DOHH2 (cell line): ENCODE data around the gene ZNF674.
"Not testable (repeated sequence)": the region's sequence is repeated elsewhere in the genome, so short reads cannot be mapped to it uniquely, and the experiment has no call there.

Experiments used
- H3F3A ChIP-seq: fragments of 200-600 bp; sonication (generic), shearing (Covaris generic); 2 replicates; pipeline ENCODE4 v1.6.0; 2016; ENCODE audit warnings: antibody characterized with exemption, mild to moderate bottlenecking; ENCODE audit not compliant: control insufficient read depth, insufficient read depth
- H3K27ac ChIP-seq: fragments of 200-600 bp; sonication (generic); 2 replicates; pipeline ENCODE4 v1.5.1; 2014; ENCODE audit warnings: low read depth, mild to moderate bottlenecking, low read length, moderate library complexity
- H3K27me3 ChIP-seq: fragments of 200-600 bp; sonication (generic); 2 replicates; pipeline ENCODE4 v1.6.1; 2014; ENCODE audit warnings: mild to moderate bottlenecking, low read length, mixed read lengths; ENCODE audit not compliant: control insufficient read depth
- H3K36me3 ChIP-seq: fragments of 200-600 bp; sonication (generic); 2 replicates; pipeline ENCODE4 v1.6.1; 2014; ENCODE audit warnings: mild to moderate bottlenecking, low read length, moderate library complexity, mixed read lengths; ENCODE audit not compliant: control insufficient read depth
- H3K4me1 ChIP-seq: fragments of 200-600 bp; sonication (generic); 2 replicates; pipeline ENCODE4 v1.6.1; 2014; ENCODE audit warnings: mild to moderate bottlenecking, low read length, mixed read lengths; ENCODE audit not compliant: control insufficient read depth
- H3K4me2 ChIP-seq: fragments of 200-600 bp; sonication (generic); 2 replicates; pipeline ENCODE4 v1.6.0; 2014; ENCODE audit warnings: mild to moderate bottlenecking, low read length, moderate library complexity
- H3K4me3 ChIP-seq: fragments of 200-600 bp; sonication (generic); 2 replicates; pipeline ENCODE4 v1.5.1; 2014; ENCODE audit warnings: mild to moderate bottlenecking, low read length, mixed read lengths
- H3K79me2 ChIP-seq: fragments of 200-600 bp; sonication (generic); 2 replicates; pipeline ENCODE4 v1.6.1; 2014; ENCODE audit warnings: mild to moderate bottlenecking, low read length, mixed read lengths; ENCODE audit not compliant: control insufficient read depth
- H3K9me2 ChIP-seq: fragments of 200-600 bp; sonication (generic); replicated peaks from 2 replicates; pipeline ENCODE4 v1.6.1; 2014; ENCODE audit warnings: mild to moderate bottlenecking, low read length, mixed read lengths; ENCODE audit not compliant: control insufficient read depth
- H3K9me3 ChIP-seq: fragments of 200-600 bp; sonication (generic); 2 replicates; pipeline ENCODE4 v1.6.1; 2014; ENCODE audit warnings: antibody characterized with exemption, low read length, mixed read lengths; ENCODE audit not compliant: control insufficient read depth, insufficient read depth
- H4K20me1 ChIP-seq: fragments of 200-600 bp; sonication (generic); 2 replicates; pipeline ENCODE4 v1.6.0; 2014; ENCODE audit warnings: low read depth, mild to moderate bottlenecking, antibody characterized with exemption, low read length, moderate library complexity; ENCODE audit not compliant: control insufficient read depth, insufficient read depth
- EZH2phosphoT487 ChIP-seq: fragments of 200-600 bp; sonication (generic); IDR thresholded peaks from 2 replicates; pipeline ENCODE4 v1.6.1; 2017; ENCODE audit warnings: borderline replicate concordance, mild to moderate bottlenecking, antibody characterized with exemption, low read length, moderate library complexity, mixed read lengths
- TF ChIP-seq, protein P1 (sequence below): fragments of 200-600 bp; sonication (generic); IDR thresholded peaks from one replicate; pipeline ENCODE4 v1.5.1; 2014; ENCODE audit warnings: antibody characterized with exemption, mild to moderate bottlenecking, low read depth, low read length; ENCODE audit not compliant: poor library complexity, severe bottlenecking

The ZNF674 gene

DNA sequence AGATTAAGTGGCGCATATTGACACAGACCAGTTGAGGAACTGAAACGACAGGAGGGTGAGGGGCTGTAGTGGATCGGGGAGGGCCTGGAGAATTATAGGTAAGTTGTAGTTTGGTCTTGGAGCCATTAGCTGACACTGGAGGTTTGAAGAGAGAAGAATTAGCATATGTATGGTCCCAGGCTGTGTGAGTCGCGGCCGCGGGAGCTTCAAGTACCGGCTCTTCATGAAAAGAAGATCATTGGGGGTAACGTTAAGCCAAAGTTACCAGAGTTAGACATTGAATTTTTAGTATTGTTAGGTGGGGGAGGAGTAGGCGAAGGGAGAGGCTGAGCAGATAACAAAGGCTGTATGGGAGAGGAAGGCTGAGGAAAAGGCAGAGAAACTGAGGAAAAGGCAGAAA lies 56.5 kb downstream of the ZNF674 start:
- Histone ChIP-seq H3K36me3 (no peaks in the 10 kb centered on the region), H3K27ac (no peak overlapping the region), H3K4me3 (no peak overlapping the region)

DNA sequence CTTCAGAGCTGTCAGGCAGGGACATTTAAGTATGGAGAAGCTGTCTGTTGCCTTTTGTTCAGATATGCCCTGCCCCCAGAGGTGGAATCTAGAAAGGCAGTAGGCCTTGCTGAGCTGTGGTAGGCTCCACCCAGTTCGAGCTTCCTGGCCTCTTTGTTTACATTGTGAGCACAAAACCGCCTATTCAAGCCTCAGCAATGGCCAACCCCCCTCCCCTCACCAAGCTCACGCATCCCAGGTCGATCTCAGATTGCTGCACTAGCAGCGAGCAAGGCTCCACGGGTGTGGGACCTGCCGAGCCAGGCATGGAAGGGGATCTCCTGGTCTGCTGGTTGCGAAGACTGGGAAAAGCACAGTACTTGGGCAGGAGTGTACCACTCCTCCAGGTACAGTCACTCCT lies 59.3 kb downstream of the ZNF674 start:
- no peak overlapping the region for H3K27ac ChIP-seq
- H3K36me3 ChIP-seq, result no peaks in the 10 kb centered on the region
- no peaks in the 10 kb centered on the region for H3K9me2 ChIP-seq
- H3F3A ChIP-seq, result no peaks in the 10 kb centered on the region
- H3K4me1 ChIP-seq, result no peaks in the 10 kb centered on the region
- H3K27me3 ChIP-seq, result no peaks in the 10 kb centered on the region
- H4K20me1 ChIP-seq, result no peaks in the 10 kb centered on the region
- no peak overlapping the region for H3K4me2 ChIP-seq
- no peak for TF ChIP-seq EZH2phosphoT487
- TF ChIP-seq, protein P1, sequence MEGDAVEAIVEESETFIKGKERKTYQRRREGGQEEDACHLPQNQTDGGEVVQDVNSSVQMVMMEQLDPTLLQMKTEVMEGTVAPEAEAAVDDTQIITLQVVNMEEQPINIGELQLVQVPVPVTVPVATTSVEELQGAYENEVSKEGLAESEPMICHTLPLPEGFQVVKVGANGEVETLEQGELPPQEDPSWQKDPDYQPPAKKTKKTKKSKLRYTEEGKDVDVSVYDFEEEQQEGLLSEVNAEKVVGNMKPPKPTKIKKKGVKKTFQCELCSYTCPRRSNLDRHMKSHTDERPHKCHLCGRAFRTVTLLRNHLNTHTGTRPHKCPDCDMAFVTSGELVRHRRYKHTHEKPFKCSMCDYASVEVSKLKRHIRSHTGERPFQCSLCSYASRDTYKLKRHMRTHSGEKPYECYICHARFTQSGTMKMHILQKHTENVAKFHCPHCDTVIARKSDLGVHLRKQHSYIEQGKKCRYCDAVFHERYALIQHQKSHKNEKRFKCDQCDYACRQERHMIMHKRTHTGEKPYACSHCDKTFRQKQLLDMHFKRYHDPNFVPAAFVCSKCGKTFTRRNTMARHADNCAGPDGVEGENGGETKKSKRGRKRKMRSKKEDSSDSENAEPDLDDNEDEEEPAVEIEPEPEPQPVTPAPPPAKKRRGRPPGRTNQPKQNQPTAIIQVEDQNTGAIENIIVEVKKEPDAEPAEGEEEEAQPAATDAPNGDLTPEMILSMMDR, result no peak
- H3K9me3 ChIP-seq, result no peaks in the 10 kb centered on the region
- H3K79me2 ChIP-seq, result no peaks in the 10 kb centered on the region
- H3K4me3 ChIP-seq, result no peak overlapping the region

More for the DNA sequence above, 56.5 kb downstream of the ZNF674 start:
- Histone ChIP-seq H3K27me3 (no peaks in the 10 kb centered on the region), H3K4me1 (no peaks in the 10 kb centered on the region), H3K9me3 (no peaks in the 10 kb centered on the region), H3K9me2 (no peaks in the 10 kb centered on the region), H3K79me2 (no peaks in the 10 kb centered on the region), H3F3A (no peaks in the 10 kb centered on the region), H3K4me2 (no peak overlapping the region), H4K20me1 (no peaks in the 10 kb centered on the region)
- TF ChIP-seq, protein P1, result no peak
- TF ChIP-seq EZH2phosphoT487, result no peak

DNA sequence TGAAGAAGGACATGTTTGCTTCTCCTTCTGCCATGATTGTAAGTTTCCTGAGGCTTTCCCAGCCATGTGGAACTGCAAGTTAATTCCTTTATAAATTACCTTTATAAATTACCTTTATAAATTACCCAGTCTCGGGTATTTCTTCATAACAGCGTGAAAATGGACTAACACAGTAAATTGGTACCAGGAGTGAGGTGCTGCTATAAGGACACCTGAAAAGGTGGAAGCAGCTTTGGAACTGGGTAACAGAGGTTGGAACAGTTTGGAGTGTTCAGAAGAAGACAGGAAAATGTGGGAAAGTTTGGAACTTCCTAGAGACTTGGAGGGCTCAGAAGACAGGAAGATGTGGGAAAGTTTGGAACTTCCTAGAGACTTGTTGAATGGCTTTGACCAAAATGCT lies 66.6 kb downstream of the ZNF674 start:
- not testable (repeated sequence) for H3K36me3 ChIP-seq, H4K20me1 ChIP-seq, H3K4me2 ChIP-seq, H3K9me2 ChIP-seq, H3K27ac ChIP-seq, H3K4me3 ChIP-seq, H3K79me2 ChIP-seq, H3F3A ChIP-seq, H3K4me1 ChIP-seq, H3K27me3 ChIP-seq, H3K9me3 ChIP-seq

DNA sequence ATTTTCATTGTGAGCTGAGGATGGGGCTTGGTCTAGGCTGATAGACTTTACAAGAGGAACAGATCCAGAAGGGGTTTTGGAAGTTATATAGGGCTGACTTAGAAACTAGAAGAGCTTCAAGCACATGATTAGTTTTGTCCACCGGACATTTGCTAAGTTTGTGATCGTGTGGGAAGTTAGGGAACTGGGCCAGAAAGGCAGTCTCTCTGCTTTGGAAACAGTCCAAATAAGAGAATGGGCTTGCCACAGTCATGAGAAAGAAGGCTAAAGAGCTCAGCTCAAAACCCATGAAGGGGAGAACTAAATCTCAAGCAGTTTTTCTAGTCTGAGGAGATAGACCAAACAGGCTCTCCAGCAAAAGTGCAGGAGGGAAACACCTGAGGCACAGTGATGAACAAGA lies 67.8 kb downstream of the ZNF674 start:
- Histone ChIP-seq H3K36me3 (peaks cover 4% of the 10 kb centered on the region; the same call in 1 of the 2 replicates), H3K4me1 (no peaks in the 10 kb centered on the region), H3K9me2 (no peaks in the 10 kb centered on the region), H3K27me3 (no peaks in the 10 kb centered on the region), H3K4me2 (no peak overlapping the region), H3K79me2 (no peaks in the 10 kb centered on the region), H3K27ac (no peak overlapping the region), H4K20me1 (no peaks in the 10 kb centered on the region), H3F3A (no peaks in the 10 kb centered on the region), H3K4me3 (no peak overlapping the region), H3K9me3 (no peaks in the 10 kb centered on the region)
- TF ChIP-seq, protein P1, result no peak
- no peak for TF ChIP-seq EZH2phosphoT487
